H1 (cell line): ENCODE measurements around the gene MST1R. TPM values are rescaled to one million over a fixed set of nuclear protein-coding genes. Genes with fewer than 3 reads are reported as not detected.
"Not testable (repeated sequence)": the region's sequence is repeated elsewhere in the genome, so short reads cannot be mapped to it uniquely, and the experiment has no call there.

Experiments
- CTCF ChIA-PET: fragments of 300-600 bp; sonication (Branson Sonifier 250); formaldehyde crosslinking; loops from one replicate; lab custom pipeline; 2021; ENCODE audit not compliant: partially characterized antibody; lab: Charles Lee
- POLR2A ChIA-PET: fragments of 300-600 bp; sonication (Branson Sonifier 250); formaldehyde crosslinking; loops from one replicate; lab custom pipeline; 2021; ENCODE audit warnings: inconsistent platforms; ENCODE audit not compliant: partially characterized antibody; lab: Charles Lee
- DNase-seq, 2 experiments: peaks; one replicate each; pipeline versions ENCODE4 v3.0.0 to v3.0.0-alpha.2; 2010 to 2022; ENCODE audit warnings: low spot score in 2 of 2, low read depth in 1 of 2, mixed read lengths in 1 of 2
- FAIRE-seq: peaks from 2 replicates; lab custom pipeline; 2011; peaks lifted over from hg19 to GRCh38; lab: Jason Lieb, UNC
- H2AFZ ChIP-seq: 2 replicates; pipeline ENCODE4 v1.8.1; 2012; ENCODE audit warnings: low read length, inconsistent platforms
- H2AK5ac ChIP-seq: 2 replicates; pipeline ENCODE4 v1.6.1; 2013; ENCODE audit warnings: low read depth, low read length
- H2BK120ac ChIP-seq: replicated peaks from 2 replicates; pipeline ENCODE3; 2013; ENCODE audit warnings: low read depth, low read length, inconsistent platforms
- H2BK12ac ChIP-seq: 2 replicates; pipeline ENCODE4 v1.6.1; 2013; ENCODE audit warnings: low read depth, low read length
- H2BK15ac ChIP-seq: 2 replicates; pipeline ENCODE4 v1.6.1; 2013; ENCODE audit warnings: low read length
- H2BK20ac ChIP-seq: 2 replicates; pipeline ENCODE4 v1.6.1; 2013; ENCODE audit warnings: low read length
- H2BK5ac ChIP-seq: 2 replicates; pipeline ENCODE4 v1.6.1; 2013; ENCODE audit warnings: low read depth, low read length
- H3K14ac ChIP-seq: 2 replicates; pipeline ENCODE4 v1.6.1; 2013; ENCODE audit warnings: inconsistent platforms; ENCODE audit not compliant: insufficient read length
- H3K18ac ChIP-seq: 2 replicates; pipeline ENCODE4 v1.6.1; 2013; ENCODE audit warnings: low read length; ENCODE audit errors: extremely low read depth
- H3K23ac ChIP-seq: 2 replicates; pipeline ENCODE4 v1.6.1; 2013; ENCODE audit warnings: inconsistent platforms; ENCODE audit not compliant: insufficient read length
- H3K23me2 ChIP-seq: 2 replicates; pipeline ENCODE4 v1.6.1; 2013; ENCODE audit warnings: low read depth, low read length
- H3K27ac ChIP-seq: 2 replicates; pipeline ENCODE4 v1.6.1; 2011; ENCODE audit warnings: low read depth, low read length, inconsistent platforms
- H3K27me3 ChIP-seq, 4 experiments: replicated peaks in 1 of 4; 1 replicate in 1 of 4; 2 replicates in 3 of 4; pipeline versions ENCODE4 v1.6.1 to v1.8.1; 2011 to 2013; ENCODE audit warnings: low read length in 3 of 4, mild to moderate bottlenecking in 3 of 4, inconsistent platforms in 2 of 4, mixed read lengths in 2 of 4, moderate library complexity in 1 of 4; ENCODE audit not compliant: control insufficient read depth in 3 of 4, insufficient read depth in 3 of 4; ENCODE audit errors: extremely low read depth in 1 of 4
- H3K36me3 ChIP-seq, 4 experiments: 2 replicates each; pipeline versions ENCODE4 v1.6.1 to v1.8.1; 2011 to 2013; ENCODE audit warnings: mild to moderate bottlenecking in 4 of 4, low read length in 3 of 4, moderate library complexity in 2 of 4, control low read depth in 1 of 4, inconsistent platforms in 1 of 4; ENCODE audit not compliant: insufficient read depth in 4 of 4, control insufficient read depth in 2 of 4
- H3K4ac ChIP-seq: replicated peaks from 2 replicates; pipeline ENCODE3; 2013; ENCODE audit warnings: low read length, low read depth, mixed read lengths, inconsistent platforms; ENCODE audit not compliant: insufficient read length
- H3K4me1 ChIP-seq, 4 experiments: replicated peaks in 1 of 4; 1 replicate in 1 of 4; 2 replicates in 3 of 4; pipeline versions ENCODE4 v1.6.1 to v1.8.1; 2011 to 2013; ENCODE audit warnings: low read length in 3 of 4, inconsistent platforms in 2 of 4, mixed read lengths in 1 of 4; ENCODE audit not compliant: insufficient read depth in 4 of 4, control insufficient read depth in 3 of 4
- H3K4me2 ChIP-seq, 2 experiments: 2 replicates each; pipeline versions ENCODE4 v1.6.1 to v1.8.1; 2011 to 2013; ENCODE audit warnings: low read depth in 2 of 2, low read length in 2 of 2, control low read depth in 1 of 2, inconsistent platforms in 1 of 2, mild to moderate bottlenecking in 1 of 2; ENCODE audit not compliant: insufficient read depth in 1 of 2
- H3K4me3 ChIP-seq, 4 experiments: fragments of 200-600, 300-600 bp in 1 of 4; sonication (generic), shearing (Covaris generic), sonication (Bioruptor Twin) in 1 of 4; 2 replicates each; pipeline versions ENCODE4 v1.5.1 to v1.8.1; 2011 to 2016; ENCODE audit warnings: low read length in 4 of 4, low read depth in 3 of 4, control low read depth in 2 of 4, inconsistent platforms in 2 of 4, mild to moderate bottlenecking in 2 of 4, mixed read lengths in 1 of 4, moderate library complexity in 1 of 4; ENCODE audit not compliant: insufficient read depth in 2 of 4; ENCODE audit errors: extremely low read depth in 1 of 4
- H3K56ac ChIP-seq: replicated peaks from 2 replicates; pipeline ENCODE3; 2013; ENCODE audit warnings: low read depth, mild to moderate bottlenecking, mixed read lengths, low read length, inconsistent platforms; ENCODE audit not compliant: insufficient read length
- H3K79me1 ChIP-seq: 2 replicates; pipeline ENCODE4 v1.6.1; 2013; ENCODE audit warnings: low read depth, low read length, control low read depth
- H3K79me2 ChIP-seq, 2 experiments: 2 replicates each; pipeline versions ENCODE4 v1.6.1 to v1.8.1; 2012 to 2013; ENCODE audit warnings: low read length in 2 of 2, mild to moderate bottlenecking in 2 of 2, inconsistent platforms in 1 of 2; ENCODE audit not compliant: insufficient read depth in 2 of 2, control insufficient read depth in 1 of 2
- H3K9ac ChIP-seq, 4 experiments: replicated peaks in 1 of 4; 1 replicate in 1 of 4; 2 replicates in 3 of 4; pipeline versions ENCODE4 v1.6.1 to v1.8.1; 2011 to 2013; ENCODE audit warnings: low read depth in 3 of 4, low read length in 3 of 4, control low read depth in 2 of 4, mild to moderate bottlenecking in 2 of 4, moderate library complexity in 2 of 4, inconsistent platforms in 1 of 4; ENCODE audit errors: extremely low read depth in 1 of 4
- H3K9me3 ChIP-seq, 2 experiments: 2 replicates each; pipeline versions ENCODE4 v1.6.1 to v1.8.1; 2012 to 2013; ENCODE audit warnings: mild to moderate bottlenecking in 2 of 2, moderate library complexity in 2 of 2, control low read depth in 1 of 2, inconsistent platforms in 1 of 2, low read depth in 1 of 2, low read length in 1 of 2, mixed read lengths in 1 of 2; ENCODE audit not compliant: insufficient read depth in 2 of 2
- H4K20me1 ChIP-seq, 2 experiments: replicated peaks in 1 of 2; 2 replicates each; pipeline versions ENCODE3 to v1.8.1; 2011 to 2013; ENCODE audit warnings: inconsistent platforms in 2 of 2, low read length in 2 of 2, mild to moderate bottlenecking in 1 of 2; ENCODE audit not compliant: insufficient read depth in 2 of 2, control insufficient read depth in 1 of 2
- H4K5ac ChIP-seq: 2 replicates; pipeline ENCODE4 v1.6.1; 2013; ENCODE audit warnings: low read length, low read depth, mixed read lengths, inconsistent platforms; ENCODE audit not compliant: insufficient read length
- H4K8ac ChIP-seq: 2 replicates; pipeline ENCODE4 v1.8.0; 2013; ENCODE audit warnings: mild to moderate bottlenecking, moderate library complexity, low read length, inconsistent platforms; ENCODE audit not compliant: insufficient read depth; ENCODE audit errors: extremely low read depth
- H4K91ac ChIP-seq: replicated peaks from 2 replicates; pipeline ENCODE3; 2013; ENCODE audit warnings: low read length, mixed read lengths, inconsistent platforms; ENCODE audit not compliant: insufficient read length
- WGBS, 2 experiments: shearing (Covaris generic) in 1 of 2; methylation state at CpG; one replicate each; pipeline versions ENCODE4 v1.1.6 to v1.1.7; 2013 to 2015; ENCODE audit warnings: low lambda C conversion rate in 2 of 2, mixed read lengths in 2 of 2, inconsistent platforms in 1 of 2, low coverage in 1 of 2, missing lambda C conversion rate in 1 of 2; ENCODE audit not compliant: insufficient replicate concordance in 2 of 2, insufficient coverage in 1 of 2, insufficient read length in 1 of 2; ENCODE audit errors: extremely low coverage in 1 of 2, missing lambda C conversion rate in 1 of 2; 5-methylcytosine and 5-hydroxymethylcytosine counted together
- polyA plus RNA-seq, 7 experiments: library from polyadenylated mRNA; depleted of rRNA in 3 of 7; stranded (reverse) in 5 of 7; unstranded in 2 of 7; fragments of >200 nt in 5 of 7; fragments of 200-250 nt in 2 of 7; gene quantifications; 1 replicate in 5 of 7; 2 replicates in 1 of 7; 4 replicates in 1 of 7; pipeline versions ENCODE4 v1.2.1 to v1.2.3, GENCODE V29; 2011 to 2013; ENCODE audit warnings: missing spikeins in 2 of 7, mixed read lengths in 2 of 7
- total RNA-seq: library from RNA; stranded (reverse); fragmentation: NEBNext Ultra II Directional; extraction: Animal tissue kit (Norgen Biotek cat#: 25700); gene quantifications from 2 replicates; pipeline ENCODE4 v1.2.1, GENCODE V29; 2021

Gene MST1R
- total and polyA plus RNA-seq, 2 of the 8 experiments (the other 6 are each of a cell fraction or from before 2014, with no cell fraction given), result 4.8 to 7.6 TPM

GRCh38 chr3:49917806-49918590, 14.3 kb upstream of the MST1R start:
- H3K4ac ChIP-seq, DNase-seq, H3K9ac ChIP-seq, H3K79me2 ChIP-seq, H2BK15ac ChIP-seq, H2BK5ac ChIP-seq, H2BK120ac ChIP-seq, H3K27ac ChIP-seq, H4K8ac ChIP-seq, H3K4me2 ChIP-seq, H3K9me3 ChIP-seq, H3K18ac ChIP-seq, H2AK5ac ChIP-seq, H3K4me1 ChIP-seq, H3K36me3 ChIP-seq, H3K56ac ChIP-seq, H4K5ac ChIP-seq, FAIRE-seq, H2AFZ ChIP-seq, H4K20me1 ChIP-seq, H3K14ac ChIP-seq, H2BK12ac ChIP-seq, H3K23ac ChIP-seq, H2BK20ac ChIP-seq, H3K4me3 ChIP-seq, H3K27me3 ChIP-seq, H3K79me1 ChIP-seq, H3K23me2 ChIP-seq, H4K91ac ChIP-seq: not testable (repeated sequence)
- WGBS, 2 experiments, result 94% methylated on average over 19 of the region's 19 CpGs; no CpG with 5 or more reads in 1 of the 2 experiments
- ChIA-PET CTCF (interaction anchor here (1.2 to 4.6 kb wide), 7 partner anchors 8 to 217 kb away, joined by 3 to 24 read pairs (median 6); partner anchors contain the start of genes INKA1 and MON1A), POLR2A (interaction anchor here (0.7 to 2.0 kb wide), 4 partner anchors 10 to 354 kb away, joined by 3 to 8 read pairs (median 4); no protein-coding TSS in a partner anchor)
